CD4-positive, alpha-beta T cell treated with Interleukin-12 subunit alpha and Interleukin-12 subunit beta, for 1 hour (primary cell): ENCODE measurements around the gene GPC5.

Source experiments
- DNase-seq: peaks from one replicate; pipeline ENCODE4 v3.0.0-alpha.2; 2020

The GPC5 gene

GRCh38 chr13:91596842-91597241 lies 198.4 kb downstream of the GPC5 start:
- DNase-seq: no peak

DNA sequence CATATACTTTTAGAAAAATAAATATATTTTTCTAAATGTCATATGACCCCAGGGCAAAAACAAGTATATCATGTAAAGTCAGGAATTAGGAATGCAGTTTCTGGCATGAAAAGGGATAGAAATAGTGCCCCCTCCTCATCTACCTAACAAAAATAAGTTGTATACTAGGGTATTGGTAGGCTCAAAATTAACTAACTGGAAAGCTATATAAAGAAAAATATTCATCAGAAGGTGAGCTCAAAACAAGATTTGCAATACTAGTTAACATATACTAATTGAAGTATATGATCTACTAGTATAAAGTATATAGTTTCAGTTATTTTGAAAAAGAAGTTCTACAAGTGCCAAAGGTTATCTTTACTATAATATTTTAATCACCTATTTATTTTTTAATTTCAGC lies 200.2 kb downstream of the GPC5 start:
- no peak for DNase-seq

DNA sequence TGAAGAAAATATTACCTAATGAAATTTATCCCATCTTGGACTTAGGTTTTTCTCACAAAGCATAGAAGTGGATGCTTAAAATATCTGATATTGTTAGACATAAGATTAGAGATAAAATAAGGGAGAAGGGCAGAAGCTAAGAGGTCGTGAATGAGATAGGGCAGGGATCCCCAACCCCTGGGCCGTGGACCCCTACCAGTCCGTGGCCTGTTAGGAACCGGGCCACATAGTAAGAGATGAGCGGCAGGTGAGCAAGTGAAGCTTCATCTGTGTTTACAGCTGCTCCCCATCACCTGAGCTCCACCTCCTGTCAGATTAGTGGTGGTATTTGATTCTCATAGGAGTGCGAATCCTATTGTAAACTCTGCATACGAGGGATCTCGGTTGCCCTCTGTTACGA lies 202.9 kb downstream of the GPC5 start:
- DNase-seq: no peak

- no peak for DNase-seq
Observed at GRCh38 chr13:91601807-91602206, 203.4 kb downstream of the GPC5 start.

- no peak for DNase-seq
Observed at GRCh38 chr13:91609353-91609752, 210.9 kb downstream of the GPC5 start.

DNA sequence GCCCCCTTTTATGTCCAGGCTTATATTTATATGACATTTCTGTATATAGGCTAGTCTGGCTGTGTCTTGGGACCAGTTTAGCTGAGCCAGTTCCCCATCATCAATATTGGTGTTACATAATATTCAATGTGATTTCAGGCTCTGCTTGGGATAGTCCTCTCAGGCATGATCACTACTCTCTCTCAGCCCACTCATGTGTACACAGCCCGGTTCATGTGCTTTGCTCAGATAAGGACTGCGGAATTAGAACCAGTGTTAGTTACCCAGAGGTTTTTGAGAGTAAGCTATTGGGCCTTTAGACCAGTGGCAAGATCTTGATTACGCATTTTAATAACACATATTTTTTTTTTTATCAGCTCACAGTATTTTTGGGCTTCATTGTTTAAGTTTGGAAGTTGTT lies 219.9 kb downstream of the GPC5 start:
- no peak for DNase-seq

DNA sequence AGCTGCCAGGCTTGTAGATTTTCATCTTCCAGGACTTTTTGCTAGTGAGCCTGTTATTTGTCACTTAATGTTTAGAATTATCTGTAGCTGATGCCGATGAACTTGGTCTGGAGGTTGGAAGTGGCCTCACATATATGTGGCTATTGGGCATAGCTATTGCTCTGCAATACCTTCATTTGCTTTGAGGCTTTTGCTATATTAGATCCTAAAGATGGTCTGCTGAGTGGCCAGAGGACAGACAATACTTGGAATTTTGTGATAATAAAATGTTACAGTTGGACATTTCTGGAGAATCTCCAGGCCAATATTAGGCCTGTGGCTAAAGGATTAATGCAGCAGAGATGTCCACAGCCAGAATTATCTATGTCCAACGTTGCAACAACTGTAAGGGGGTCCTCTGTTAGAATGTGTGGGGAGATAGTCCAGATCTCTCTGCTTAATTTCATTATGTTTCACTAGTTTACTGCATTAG lies 222.3 kb downstream of the GPC5 start:
- no peak for DNase-seq

DNA sequence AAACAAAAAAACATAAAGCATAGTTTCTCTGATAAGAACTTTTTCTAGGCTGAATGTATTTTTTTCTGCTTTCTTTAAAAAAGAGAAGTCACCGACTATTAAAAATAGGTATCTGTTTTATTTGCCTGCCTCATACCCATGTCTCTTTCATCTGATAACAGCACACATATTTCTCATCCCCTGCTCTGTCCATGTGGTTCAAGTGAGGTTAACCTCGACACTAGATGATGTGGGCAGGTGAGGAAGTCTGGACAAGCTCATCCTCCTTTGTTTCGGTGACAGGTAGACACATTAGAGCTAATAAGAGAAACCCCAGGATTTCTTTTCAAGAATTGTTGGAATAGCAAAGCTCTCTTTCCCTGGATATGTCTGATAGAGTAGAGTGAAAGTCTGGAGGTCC lies 222.7 kb downstream of the GPC5 start:
- no peak for DNase-seq

DNA sequence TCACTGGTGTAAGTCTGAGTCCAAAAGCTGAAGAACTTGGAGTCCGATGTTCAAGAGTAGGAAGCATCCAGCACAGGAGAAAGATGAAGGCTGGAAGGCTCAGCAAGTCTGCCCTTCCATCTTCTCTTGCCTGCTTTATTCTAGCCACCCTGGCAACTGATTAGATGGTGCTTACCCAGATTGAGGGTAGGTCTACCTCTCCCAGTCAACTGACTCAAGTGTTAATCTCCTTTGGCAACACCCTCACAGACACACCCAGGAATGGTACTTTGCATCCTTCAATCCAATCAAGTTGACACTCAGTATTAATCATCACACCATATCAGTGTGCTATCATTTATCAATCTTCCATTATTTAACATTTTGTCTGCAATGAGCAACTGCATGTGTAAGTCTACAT lies 223.5 kb downstream of the GPC5 start:
- DNase-seq: no peak

GRCh38 chr13:91622778-91623550 lies 224.5 kb downstream of the GPC5 start:
- DNase-seq: no peak

DNA sequence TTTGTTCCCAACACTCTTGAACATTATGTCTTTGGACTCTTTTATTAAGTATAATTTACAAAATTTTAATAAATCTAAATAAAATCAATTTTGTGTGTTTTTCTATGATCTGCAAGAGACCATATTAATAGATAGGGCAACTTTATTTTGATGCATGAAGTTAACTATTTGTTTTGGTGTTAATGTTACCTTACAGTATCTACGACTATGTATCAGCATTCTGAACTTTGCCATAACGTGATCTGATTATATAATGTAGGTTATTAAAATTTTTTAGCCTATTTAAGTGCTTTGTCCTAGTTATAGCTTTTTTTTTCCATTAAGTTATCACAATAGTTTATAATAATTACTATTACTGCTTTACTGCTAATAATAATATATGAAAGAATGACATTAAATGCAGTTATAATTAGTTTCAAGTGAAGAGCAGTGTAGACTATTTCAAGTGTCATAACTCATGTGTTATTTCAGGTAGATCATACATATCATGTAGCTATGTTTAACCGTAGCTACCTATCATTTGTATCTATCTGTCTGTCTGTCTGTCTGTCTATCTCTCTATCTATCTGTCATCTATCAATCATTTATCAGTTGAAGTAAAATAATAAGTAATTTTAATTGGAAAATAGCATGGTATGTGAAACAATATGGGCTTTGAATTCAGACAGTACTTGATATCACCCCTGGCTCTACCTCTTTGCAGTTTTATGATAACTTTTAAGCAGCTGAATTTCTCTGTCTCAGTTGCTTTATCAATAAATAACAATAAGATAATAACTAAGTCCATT lies 229.7 kb downstream of the GPC5 start:
- DNase-seq: no peak

DNA sequence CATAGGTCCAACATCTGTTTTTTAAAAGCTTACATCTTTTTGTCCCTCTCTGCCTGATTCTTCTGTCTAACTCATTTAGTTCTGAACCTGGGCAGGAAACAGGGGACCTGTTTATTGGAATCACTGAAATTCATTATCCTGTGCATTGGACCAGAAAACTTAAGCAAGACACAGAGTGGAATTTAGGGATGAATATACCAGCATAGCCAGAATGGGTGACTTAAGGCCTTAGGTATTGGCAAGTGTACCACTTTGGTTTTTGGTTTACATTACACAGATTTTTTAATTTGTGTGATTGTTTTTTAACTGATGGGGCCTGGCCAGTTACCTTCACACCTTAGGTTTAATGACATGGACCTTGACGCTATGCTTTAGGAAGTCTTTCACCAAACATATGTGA lies 232.5 kb downstream of the GPC5 start:
- DNase-seq: no peak

DNA sequence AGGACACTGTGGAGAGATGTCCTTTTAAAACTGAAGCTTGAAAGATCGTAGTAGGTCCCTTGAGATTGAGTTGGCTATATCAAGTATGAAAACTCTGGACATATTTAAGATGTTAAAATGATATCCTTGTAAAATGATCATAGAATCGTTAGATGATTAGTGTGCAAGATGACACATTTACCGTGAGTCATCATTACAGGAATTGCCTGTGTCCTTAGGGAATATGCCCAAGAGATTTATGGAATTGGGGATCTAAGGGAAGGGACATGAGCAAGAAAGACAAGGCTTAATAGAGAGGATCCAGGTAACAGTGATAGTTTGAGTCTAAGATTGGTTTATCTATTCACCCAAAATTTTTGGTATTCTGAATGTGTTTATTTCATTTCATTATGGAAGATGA lies 233.7 kb downstream of the GPC5 start:
- no peak for DNase-seq

DNA sequence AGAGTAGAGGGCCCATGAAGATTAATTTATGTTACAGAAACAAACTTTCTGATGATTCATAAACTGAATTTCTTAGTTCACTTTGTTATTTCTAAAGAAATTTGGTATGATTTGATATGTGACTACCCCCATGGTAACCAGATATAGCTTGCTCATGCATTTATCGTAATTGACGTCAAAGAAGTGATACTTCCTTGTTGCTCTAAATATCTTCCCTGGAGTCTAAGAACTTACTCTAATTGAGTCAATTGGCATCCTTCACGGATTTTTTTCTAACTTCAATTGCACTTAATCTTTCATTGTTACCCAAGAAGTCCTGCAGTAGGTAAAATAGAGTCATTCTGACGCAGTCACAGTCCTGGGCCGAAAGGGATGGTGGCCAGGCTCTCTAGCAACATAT lies 240.9 kb downstream of the GPC5 start:
- DNase-seq: no peak

GRCh38 chr13:91643394-91643793 lies 245.0 kb downstream of the GPC5 start:
- DNase-seq: no peak

DNA sequence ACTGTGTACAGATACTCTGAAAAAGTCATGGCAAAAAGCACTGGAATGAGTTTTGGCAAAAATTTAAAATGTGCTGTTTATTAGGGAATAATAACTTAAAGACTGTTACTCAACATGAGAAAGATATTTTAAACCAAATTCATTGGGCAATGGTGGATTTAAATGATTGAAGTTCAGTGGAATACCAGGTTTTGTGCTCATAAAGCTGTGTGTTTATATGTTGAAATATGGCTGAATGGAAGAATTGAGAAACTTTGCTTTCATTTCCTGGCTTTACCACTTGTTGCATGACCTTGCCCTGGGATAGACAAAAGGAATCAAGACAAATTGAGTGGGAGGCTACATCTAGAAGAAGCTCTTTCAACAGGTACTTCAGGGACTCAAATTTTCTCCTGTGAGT lies 246.4 kb downstream of the GPC5 start:
- no peak for DNase-seq

DNA sequence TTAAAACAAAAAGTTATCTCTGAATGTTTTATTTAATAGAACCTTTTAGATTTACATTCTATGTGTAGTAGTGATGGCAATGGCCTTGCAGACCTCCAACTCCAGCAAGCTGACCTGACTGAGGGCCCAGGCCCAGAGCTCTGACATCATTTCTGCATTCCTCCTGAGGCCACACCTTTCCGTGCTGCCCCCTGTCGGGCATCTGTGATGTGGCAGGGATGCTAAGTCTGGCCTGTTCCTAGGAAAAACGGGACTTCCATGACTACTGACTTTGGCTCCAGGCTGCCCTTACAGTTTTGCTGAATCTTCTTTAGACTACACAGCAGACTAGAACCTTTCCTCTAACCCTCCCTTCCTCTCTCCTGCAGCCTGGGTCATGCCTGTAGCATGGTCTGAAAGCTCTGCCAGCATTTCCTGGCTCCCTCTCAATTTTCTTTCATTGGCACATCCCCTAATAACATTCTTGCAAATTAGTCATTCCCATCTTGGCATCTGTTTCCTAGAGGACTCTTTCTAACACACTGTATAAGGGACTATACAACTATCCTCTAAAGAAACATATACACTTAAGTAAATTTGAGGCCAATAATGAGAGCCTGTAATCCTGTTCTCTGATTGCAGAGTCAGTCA lies 249.1 kb downstream of the GPC5 start:
- DNase-seq: no peak

DNA sequence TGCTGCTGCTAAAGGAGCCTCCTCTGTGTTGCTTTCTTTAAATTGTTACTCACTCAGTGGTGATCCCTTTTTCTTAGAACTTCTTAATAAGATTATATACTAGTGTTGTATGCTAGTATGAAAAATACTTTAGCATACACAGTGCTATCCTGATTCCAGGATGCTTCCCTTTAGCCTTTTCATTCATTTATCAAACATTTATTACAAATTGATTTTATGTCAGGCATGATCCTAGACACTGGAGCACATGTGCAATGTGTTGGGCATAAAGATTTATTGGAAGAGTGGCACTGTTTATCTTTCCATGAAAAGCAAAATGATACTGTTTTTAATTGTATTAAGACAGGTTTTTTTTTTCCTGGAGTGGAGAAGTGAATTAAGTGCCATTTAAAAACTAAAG lies 249.6 kb downstream of the GPC5 start:
- DNase-seq: no peak

DNA sequence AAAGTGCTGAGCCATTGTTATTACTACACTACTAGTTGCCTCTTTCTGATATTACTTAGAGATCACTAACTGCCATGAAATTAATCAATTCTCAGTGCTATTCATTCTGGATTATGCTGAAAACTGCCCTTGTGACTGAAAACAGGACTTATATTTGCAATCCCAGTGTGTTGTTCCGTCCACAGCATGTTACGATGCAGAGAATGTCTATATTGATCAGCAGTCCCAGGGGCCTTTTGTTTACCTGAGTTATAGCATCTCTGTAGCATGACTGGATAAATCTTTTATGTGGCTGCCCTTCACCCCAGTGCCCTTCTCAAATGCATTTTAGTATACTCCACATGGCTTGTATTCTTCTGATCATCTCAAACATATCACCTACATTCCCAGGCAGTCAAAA lies 251.0 kb downstream of the GPC5 start:
- no peak for DNase-seq

GRCh38 chr13:91652404-91653301 lies 254.2 kb downstream of the GPC5 start:
- no peak for DNase-seq

DNA sequence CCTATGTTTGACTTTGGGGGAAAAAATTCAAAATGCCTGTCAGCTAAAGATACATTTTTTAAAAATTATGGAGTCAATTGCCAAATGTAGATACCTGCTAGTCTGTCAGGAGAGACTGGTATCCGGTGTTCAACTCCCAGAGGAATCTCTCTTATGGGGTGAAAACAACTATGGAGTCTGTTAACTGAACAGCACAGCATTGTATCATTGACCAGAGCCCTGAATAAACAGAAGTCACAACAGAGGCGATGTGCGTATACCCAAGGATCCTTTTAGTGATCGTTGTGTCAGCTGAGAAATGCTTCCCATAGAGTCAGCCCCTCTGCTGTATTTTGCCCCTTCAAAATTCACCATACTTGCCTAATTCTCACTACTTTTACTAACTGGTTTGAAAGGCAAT lies 257.3 kb downstream of the GPC5 start:
- no peak for DNase-seq

GRCh38 chr13:91657283-91657682 lies 258.9 kb downstream of the GPC5 start:
- DNase-seq: no peak
